22Rv1 (cell line): Measurements from ENCODE around the gene STXBP6.

Experiments
- ZFX ChIP-seq: fragments of 450-650 bp; IDR thresholded peaks from 2 replicates; pipeline ENCODE4 v1.6.1; 2017; ENCODE audit warnings: antibody characterized with exemption, borderline replicate concordance
- TF ChIP-seq, protein P1 (sequence below): fragments of 450-650 bp; IDR thresholded peaks from 2 replicates; pipeline ENCODE4 v1.5.1; 2017; ENCODE audit warnings: mild to moderate bottlenecking

DNA sequence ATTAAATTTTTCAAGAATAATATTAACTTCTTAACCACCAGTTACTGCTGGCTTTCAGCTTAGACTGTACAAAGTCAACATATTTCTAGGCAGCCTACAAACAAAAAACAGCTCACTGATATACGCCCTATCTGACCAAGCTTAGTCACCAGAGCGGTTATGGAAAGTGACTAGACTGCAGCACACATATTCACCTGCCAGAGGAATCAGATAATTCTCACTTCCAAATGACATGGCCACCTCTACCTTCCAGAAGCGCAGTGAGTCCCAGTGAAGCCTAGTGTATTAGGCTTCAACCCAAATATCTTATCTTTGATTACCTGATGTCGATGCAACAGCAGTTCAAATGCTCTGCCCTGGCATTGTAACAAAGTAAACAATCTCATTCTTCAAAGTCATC lies 8.5 kb downstream of the STXBP6 start:
- TF ChIP-seq ZFX: no peak
- TF ChIP-seq, protein P1, sequence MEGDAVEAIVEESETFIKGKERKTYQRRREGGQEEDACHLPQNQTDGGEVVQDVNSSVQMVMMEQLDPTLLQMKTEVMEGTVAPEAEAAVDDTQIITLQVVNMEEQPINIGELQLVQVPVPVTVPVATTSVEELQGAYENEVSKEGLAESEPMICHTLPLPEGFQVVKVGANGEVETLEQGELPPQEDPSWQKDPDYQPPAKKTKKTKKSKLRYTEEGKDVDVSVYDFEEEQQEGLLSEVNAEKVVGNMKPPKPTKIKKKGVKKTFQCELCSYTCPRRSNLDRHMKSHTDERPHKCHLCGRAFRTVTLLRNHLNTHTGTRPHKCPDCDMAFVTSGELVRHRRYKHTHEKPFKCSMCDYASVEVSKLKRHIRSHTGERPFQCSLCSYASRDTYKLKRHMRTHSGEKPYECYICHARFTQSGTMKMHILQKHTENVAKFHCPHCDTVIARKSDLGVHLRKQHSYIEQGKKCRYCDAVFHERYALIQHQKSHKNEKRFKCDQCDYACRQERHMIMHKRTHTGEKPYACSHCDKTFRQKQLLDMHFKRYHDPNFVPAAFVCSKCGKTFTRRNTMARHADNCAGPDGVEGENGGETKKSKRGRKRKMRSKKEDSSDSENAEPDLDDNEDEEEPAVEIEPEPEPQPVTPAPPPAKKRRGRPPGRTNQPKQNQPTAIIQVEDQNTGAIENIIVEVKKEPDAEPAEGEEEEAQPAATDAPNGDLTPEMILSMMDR: no peak
